Coronary artery (tissue), 2 donors: ENCODE results near the gene ZNF358.

Experiments used
- DNase-seq: peaks from one replicate; pipeline ENCODE4 v3.0.0-alpha.2; 2017; ENCODE audit warnings: low spot score
- H3K27ac ChIP-seq, 2 donors: fragments of 200-600 bp; sonication (generic); one replicate each; pipeline ENCODE4 v1.5.1; 2016 to 2019
- H3K4me3 ChIP-seq: fragments of 200-600 bp; sonication (generic); 2 replicates; pipeline ENCODE4 v1.5.1; 2016; ENCODE audit warnings: mild to moderate bottlenecking, moderate library complexity
- CTCF ChIP-seq: fragments of 200-600 bp; sonication (generic); IDR thresholded peaks from one replicate; pipeline ENCODE4 v1.5.1; 2019; ENCODE audit warnings: antibody characterized with exemption

ZNF358 gene

DNA sequence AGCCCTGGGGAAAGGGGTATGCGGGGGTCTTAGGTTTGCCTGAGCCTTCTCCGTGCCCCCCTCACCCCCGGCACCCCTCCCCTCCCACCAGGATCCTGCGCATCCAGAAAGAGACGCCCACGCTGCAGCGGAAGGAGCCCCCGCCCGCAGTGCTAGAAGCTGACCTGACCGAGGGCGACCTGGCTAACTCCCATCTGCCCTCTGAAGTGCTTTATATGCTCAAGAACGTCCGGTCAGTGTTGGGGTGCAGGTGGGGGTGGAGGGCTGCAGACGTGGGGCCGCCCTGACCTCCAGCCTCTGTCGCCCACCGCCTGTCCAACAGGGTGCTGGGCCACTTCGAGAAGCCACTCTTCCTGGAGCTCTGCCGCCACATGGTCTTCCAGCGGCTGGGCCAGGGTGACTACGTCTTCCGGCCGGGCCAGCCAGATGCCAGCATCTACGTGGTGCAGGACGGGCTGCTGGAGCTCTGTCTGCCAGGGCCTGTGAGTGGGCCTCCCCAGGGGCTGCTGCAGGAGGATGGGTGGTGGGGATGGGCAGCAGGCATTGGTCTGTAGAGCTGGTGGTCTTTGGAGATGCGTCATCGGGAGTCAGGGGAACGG lies 24.0 kb downstream of the ZNF358 start:
- TF ChIP-seq CTCF: no peak

DNA sequence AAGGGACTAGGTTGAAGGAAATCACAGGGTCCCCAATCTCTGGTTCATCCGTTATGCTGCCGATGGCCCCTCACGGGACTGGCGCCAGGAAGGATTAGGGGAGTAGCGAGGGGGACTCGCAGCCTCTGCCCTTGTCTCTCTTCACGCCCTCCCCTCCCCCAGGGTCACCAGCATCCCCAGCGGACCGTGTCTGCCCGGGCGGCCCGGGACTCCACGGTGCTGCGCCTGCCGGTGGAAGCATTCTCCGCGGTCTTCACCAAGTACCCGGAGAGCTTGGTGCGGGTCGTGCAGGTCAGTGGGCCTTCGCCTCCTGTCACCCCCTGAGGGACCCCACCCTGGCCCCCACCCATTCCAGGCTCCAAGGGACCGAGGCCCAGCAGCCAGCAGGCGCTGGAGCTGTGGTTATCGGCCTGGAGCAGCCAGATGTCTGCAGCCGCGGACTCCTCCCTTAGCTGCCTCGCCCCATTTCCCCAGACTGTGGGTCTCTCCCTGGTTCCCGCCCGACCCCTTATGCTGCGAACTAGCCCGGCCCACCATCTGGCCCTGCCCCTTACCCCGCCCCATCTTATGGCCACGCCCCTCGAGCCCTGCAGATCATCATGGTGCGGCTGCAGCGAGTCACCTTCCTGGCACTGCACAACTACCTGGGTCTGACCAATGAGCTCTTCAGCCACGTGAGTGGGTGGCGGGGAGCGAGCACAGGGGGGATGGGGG lies 25.0 kb downstream of the ZNF358 start:
- peak; percentile 73 for DNase-seq
- Histone ChIP-seq H3K4me3 (no peak overlapping the region), H3K27ac (no peak overlapping the region)
- no peak for TF ChIP-seq CTCF

More for the DNA sequence above, 24.0 kb downstream of the ZNF358 start:
- no peak overlapping the region for H3K4me3 ChIP-seq
- peak; percentile 71 for DNase-seq
- H3K27ac ChIP-seq: no peak overlapping the region

GRCh38 chr19:7541475-7541824 lies 25.5 kb downstream of the ZNF358 start:
- H3K27ac ChIP-seq: no peak overlapping the region
- no peak overlapping the region for H3K4me3 ChIP-seq
- no peak for DNase-seq
- no peak for TF ChIP-seq CTCF

DNA sequence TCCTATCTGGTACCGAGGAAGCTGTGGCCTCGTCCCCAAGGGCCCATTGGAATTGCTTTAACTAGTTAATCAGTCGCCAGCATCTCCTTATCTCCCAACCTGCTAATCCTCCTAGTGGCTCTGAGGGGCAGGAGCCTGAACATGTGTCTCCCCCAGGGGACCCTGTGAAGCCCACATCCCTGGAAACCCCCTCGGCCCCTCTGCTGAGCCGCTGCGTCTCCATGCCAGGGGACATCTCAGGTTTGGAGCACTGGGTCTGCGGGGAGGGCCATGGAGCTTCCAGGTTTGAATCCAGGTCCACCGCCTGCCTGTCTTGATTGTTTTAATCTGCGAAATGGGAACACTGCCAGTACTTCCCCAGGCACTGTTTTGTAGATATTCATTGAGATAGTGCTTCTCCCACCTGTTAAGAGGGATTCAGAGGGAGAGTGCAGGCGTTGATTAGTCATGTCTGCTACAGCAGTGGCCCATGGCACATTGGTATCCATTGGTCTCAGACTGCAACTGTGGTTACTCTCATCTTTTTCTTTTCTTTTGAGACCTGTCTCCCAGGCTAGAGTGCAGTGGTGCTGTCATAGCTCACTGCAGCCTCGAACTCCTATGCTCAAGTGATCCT lies 26.0 kb downstream of the ZNF358 start:
- no peak for DNase-seq
- Histone ChIP-seq H3K4me3 (no peak overlapping the region), H3K27ac (no peak overlapping the region)
- TF ChIP-seq CTCF: no peak

GRCh38 chr19:7542556-7543348 lies 26.8 kb downstream of the ZNF358 start:
- H3K27ac ChIP-seq: peak overlapping the region in 1 of 2 donors; percentile 62
- DNase-seq: no peak

DNA sequence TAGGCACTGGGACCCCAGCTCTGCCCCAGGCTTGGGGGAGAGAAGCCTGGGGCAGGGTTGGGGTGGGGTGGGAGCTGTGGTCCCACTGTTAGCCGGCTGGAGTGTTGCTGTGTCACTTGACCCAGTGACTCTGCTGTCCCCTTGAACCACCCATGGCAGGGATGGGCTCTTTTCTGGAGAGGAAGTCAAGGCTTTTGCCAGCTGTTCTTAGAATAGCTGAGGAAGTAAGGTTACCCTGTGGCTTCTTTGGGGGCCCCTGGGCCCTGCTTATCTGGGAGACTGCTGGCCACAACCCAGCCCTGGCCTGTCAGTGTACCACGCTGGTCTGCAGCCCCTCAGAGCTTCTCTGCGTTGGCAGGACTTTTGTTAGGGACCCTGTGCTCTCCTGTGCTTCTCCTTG lies 28.7 kb downstream of the ZNF358 start:
- peak overlapping the region in 1 of 2 donors; percentile 65 for H3K27ac ChIP-seq
- DNase-seq: no peak

More at GRCh38 chr19:7542556-7543348, 26.8 kb downstream of the ZNF358 start:
- no peak overlapping the region for H3K4me3 ChIP-seq
- TF ChIP-seq CTCF: no peak

More for the DNA sequence above, 28.7 kb downstream of the ZNF358 start:
- no peak overlapping the region for H3K4me3 ChIP-seq
- TF ChIP-seq CTCF: no peak
